GM19035 (cell line): ENCODE data around the gene DNAH17.

ENCODE experiments used
- ATAC-seq: cut with Tn5 transposase; IDR thresholded peaks from one replicate; pipeline ENCODE4 v1.9.1; 2021; ENCODE audit not compliant: unreplicated experiment

Gene DNAH17

DNA sequence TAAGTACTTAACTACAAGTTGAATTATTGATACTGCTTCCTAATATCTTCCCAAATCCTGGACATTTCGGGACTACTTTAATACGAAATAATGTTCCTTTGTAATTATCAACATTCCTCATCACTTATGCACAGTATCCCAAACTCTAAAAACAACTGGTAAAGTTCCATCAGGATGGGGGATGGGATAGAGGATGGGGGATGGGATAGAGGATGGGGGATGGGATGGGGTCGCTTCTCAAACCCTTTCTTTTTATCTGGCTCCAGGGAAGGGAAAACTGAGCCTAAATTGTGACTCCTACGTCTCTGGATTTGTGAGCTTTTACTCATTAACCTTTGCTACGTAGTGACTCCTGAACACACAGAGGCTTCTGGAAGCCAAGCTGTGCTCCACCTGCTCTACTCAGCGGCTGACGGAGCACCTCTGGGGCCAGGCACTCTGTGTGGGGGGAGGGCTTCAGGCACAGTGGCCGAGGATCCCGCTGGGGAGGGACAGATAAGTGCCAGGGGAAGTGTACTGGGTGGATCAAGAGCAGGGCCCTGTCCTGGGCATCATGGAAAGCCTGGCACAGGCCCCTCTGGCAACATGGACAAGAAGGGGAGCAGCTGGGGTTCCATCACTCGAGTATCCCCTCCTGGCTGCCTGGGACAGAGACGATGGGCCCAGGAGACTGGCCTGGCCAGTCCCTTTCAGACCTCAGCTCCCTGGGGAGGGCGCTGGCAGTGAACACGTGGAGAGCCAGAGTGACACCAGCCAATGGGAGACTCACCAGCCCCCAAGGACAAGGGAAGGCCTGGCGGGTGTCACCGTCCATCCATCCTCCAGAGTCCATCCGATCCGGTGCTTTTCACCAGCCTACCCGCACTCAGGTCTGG, 142.5 kb downstream of the DNAH17 start:
- no peak for ATAC-seq

DNA sequence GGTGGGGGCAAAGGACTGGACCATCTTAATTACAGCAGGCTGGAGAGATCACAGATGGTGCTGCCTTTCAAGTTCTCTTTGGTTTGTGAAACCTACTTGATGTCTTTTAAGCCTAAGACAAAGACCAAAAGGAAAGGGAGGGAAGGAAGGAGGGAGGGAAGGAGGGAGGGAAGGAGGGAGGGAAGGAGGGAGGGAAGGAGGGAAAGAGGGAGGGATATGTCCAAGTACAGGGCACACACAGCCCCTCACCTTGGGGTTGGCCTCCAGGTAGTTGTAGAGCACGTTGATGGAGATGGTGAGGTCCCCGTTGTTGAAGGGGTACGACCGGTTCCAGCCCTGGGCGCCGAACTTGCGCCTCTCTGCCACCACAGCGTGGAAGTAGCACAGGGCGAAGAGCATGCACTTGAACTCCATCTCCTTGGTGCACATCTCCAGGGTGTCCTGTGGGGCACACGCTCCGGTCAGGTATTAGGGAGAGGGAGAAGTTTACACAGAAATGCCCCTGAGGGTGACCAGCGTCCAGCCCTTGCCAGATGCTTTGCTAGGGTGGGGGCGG, 143.3 kb downstream of the DNAH17 start:
- no peak for ATAC-seq

DNA sequence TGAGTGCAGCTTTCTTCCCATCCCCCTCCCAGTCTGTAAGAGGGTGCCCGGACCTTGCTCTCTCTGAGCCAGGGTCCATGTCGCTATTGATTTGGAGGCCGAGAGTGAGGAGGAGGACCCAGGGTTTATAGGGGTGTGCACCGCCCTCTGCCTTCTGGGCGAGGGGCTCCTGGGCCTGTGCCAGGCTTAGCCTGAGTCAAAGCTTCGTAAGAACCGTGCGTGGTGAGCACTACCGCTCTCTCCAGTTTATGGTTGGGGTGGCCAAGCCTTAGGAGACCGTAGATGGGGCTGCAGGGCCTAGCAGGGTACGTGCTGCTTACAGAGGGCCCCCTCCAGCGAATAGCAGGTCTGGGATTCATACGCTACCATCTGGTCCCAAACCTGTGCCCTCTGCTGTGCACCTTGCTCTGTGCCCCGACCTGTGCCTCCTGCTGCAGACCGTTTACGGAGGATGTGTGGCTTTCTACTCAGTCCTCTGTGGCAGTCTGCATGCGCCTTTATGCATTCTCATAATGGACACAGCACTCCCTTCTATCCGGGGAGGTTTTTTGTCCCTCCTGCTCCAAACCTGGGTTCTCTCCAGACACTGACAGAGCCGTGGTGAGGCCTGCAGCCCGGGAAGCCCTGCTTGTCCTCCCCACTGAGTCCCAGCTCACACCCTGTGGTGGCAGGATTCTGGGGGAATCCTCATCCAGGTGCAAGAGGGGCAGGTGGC, 144.0 kb downstream of the DNAH17 start:
- no peak for ATAC-seq

DNA sequence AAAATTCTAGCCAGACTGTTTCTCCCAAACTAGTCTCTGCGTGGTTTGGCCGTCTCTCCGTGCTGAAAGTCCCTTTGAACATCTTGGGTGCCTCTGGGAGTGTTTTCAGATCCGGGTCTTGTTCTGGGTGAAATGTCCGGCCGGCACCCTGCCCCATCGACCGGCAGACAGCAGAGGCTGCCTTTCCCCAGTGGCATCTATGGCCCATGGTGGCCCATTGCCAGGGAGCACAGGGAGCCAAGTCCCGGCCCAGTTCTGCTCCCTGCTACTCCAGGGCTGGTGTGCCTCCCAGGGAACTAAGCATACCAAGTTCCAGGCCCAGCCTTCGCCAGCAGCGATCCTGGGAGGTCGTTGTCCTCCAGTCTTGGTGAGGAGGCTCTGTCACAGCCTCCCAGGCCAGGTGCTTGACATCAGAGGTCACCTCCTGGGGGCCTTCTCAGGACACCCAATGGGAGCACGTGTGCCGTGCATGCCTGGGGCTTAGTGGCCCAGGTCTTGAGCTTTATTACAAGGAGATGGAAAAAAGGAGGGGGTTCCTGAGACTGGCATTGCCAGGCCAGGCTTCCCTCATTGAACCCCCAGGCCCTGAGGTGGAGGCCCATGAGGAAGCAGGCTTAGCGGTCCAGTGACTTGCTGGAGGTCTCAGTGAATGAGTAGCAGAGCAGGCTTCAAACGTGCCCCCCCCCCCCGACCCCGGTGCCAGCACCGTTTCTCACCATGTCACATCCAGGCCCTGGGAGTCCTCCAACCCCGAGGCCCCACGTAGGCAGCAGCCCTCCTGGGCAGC, 144.8 kb downstream of the DNAH17 start:
- ATAC-seq: no peak

DNA sequence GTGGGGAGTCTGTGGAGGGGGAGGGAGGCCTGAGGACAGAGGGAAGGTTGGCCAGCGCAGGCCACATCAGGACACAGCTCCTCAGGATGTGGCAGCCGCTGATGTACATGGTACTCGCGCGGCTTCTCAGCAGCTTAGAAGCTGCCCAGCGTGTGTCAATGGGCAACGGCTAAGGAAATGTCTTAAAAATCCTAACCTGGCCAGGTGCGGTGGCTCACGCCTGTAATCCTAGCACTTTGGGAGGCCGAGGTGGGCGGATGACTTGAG, 145.6 kb downstream of the DNAH17 start:
- ATAC-seq: no peak

DNA sequence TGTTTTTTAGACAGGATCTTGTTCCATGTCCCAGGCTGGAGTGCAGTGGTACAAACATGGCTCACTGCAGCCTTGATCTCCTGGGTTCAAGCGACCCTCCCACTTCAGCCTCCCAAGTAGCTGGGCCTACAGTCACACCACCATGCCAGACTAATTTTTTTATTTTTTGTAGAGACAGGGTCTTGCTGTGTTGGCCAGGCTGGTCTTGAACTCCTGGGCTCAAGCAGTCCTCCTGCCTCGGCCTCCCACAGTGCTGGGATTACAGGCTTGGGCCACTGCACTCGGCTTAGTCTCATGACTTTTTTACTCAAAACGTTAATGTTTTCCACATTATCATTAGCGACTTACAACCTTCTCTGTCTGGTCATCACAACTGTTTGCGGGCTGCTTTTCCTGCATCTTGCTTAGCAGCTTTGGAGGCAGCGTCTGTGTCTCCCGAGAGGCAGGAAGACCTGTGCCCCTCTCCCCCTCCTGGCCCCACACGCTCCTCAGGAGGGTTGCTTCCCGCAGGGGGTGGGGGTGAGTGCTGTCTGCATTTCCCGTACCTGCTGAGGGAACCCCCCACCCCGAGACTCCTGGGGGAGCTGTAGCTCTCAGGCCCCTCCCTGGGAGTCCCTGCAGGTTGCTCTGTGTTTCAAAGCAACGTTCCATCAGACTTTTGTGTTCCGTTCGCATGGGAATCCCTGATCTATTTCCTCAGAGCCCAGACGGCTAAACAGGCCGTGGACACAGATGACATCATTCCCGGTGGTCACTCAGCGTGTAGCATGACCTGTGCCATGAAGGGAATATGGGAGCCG, 146.1 kb downstream of the DNAH17 start:
- ATAC-seq: no peak

DNA sequence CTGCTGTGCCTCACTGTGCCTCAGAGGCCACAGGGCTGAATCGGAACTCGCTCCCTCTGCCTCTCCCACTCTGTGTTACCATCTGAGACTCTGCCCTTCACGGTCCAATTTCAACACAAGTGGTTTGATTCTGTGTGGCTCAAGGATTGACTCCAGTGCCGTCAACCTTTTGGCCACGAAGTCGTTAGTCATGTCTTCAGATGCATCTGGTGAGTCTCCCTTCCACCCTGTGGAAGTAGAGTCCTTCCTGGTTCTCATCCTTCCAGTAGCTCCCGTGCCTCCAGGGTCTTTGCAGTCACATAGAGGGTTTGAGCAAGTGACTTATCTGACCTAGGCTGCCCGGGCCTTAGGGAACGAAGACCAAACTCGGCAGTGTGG, 147.6 kb downstream of the DNAH17 start:
- ATAC-seq: no peak

GRCh38 chr17:78428836-78429617, 148.2 kb downstream of the DNAH17 start:
- no peak for ATAC-seq

DNA sequence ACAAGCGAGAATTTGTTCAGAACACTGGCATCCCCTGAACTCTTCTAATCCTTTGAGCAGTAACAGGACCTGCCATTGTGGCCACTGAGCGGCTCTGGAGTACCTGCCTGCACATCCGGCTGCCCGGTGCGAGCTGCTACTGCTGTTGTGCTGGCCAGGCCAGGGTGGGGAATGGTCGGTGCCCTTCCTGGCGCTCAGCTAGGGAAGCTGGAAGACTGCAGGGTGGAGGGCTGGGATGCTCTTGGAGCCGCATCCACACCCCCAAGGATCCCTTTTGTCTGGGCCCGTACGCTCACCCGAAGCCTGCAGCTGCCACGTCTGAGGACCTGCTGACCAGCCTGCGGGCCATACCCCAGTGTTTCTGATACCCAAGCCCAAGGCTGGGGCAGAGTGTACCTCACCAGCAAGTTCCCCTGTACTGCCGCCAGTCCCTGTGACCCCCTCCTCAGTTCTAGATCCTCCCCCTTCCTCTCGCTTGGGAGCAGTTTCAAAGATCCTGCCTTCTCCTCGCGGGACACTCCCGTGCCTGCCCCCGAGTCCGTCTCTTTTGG, 149.1 kb downstream of the DNAH17 start:
- ATAC-seq: no peak

GRCh38 chr17:78427140-78427539, 150.1 kb downstream of the DNAH17 start:
- ATAC-seq: no peak

DNA sequence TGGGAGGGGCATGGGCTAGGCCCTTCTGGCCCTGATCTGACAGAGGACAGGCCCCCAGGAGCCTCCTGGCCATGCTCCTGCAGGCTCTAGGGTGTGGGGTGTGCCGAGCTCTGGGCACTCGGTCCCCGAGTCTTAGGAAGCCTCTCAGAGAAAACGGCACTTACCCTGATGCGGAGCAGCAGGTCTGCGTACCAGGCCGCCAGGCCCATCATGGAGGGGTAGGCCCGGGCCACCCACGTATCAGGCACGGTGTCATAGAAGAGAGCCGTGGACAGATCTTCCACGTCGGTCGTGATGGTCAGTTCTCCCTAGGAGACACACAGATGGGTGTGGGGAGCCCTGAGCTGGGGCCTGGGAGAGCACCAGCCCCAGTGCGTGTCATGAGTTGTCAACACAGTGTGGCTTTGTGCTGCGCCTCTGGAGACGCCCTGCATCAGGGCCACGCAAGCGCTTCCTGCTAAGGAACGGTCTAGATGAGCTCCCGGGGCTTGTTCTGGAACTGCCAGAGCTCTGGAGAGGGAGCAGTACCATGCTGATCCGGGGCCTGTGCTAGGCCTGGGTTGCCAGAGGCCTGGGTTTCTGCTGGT, 150.8 kb downstream of the DNAH17 start:
- ATAC-seq: no peak

DNA sequence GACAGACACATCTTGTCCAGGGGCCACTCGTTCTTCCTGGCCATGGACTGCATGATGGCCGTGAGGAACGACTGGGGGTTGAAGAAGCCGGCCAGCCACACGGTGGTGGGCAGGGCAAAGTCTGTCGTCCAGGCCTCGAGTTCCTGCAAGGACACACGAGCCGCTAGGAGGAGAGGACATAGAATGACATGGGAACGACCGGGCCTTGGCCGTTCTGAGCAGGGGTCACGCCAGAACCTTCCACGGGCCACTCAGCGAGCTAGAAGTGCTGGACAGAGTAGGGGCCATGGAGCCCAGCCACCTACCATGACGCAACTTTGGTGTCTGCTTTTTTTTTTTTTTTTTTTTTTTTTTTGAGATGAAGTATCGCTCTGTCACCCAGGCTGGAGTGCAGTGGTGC, 151.8 kb downstream of the DNAH17 start:
- no peak for ATAC-seq

DNA sequence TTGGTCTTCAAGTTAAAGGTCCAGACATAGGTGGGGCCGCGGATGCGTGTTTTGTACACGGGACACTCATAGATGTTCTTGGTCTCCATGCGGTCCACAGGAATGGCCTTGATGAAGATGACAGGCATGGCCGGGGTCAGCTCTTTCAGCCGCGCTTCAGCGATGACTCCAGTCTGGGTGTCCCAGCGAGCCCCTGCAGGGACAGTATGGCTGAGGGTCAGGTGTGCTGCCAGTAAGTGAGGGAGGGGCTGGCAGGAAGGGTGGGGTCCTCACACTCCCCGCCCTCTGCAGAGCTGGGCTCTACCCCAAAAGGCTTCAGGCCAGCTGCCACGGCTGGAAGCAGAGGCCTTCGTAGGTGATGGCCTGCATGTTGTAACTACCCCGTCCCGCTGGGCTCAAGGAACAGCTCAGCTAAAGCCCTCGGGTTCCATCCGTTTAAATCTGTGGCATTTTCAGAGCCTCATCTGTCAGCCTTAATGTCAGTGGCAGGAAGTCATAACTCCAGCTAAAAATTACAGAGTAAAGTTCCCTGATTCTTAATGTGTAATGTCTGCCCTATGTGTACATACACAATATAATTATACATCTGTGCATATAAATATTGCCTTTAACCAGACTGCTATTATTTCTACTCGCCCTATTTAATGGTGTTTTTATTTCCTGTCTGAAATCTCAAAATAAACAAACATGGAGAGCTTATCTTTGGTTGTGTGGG, 153.1 kb downstream of the DNAH17 start:
- ATAC-seq: no peak

DNA sequence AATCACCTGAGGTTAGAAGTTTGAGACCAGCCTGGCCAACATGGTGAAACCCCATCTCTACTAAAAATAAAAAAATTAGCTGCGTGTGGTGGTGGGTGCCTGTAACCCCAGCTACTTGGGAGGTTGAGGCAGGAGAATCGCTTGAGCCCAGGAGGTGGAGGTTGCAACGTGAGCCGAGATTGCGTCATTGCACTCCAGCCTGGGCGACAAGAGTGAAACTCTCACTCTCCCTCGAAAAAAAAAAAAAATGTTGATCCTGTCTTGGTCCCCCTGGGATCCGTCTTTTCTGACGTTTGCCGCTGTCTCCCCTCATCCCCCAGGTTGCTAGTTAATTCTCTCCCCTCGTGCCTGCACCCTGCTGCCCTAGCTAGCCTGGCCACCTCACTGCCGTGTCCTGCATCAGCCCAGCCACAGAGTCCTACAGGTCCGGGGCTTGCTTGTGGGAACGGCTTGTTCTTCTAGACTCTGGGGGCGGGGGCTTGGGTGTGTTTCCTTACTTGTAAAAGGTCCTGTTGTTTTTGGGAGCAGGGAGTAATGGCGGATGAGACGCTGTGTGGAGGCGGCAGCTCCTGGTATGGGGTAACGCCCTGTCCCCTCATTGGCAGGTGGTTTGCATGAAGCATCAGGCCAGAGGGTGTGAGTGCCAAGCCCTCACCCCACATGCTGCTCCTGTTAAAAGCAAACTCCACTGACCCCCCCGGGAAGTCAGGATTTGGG, 154.2 kb downstream of the DNAH17 start:
- ATAC-seq: no peak

DNA sequence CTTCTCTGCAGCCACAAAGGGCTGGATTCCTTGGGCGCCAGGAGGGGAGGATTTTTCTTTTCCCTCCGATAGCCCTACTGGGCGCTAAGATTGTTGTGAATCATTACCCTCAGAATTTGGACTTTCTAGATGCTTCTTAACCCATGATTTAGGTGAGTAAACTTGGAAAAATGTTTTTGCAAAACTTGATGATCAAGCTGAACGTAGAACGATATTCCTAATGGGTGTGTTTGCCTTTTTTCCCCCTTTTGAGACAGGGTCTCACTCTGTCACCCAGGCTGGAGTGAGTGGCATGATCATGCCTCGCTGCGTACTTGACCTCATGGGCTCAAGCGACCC, 155.0 kb downstream of the DNAH17 start:
- no peak for ATAC-seq

- ATAC-seq: no peak
Observed at GRCh38 chr17:78421534-78422266, 155.5 kb downstream of the DNAH17 start.

- ATAC-seq: no peak
Observed at GRCh38 chr17:78421084-78421533, 156.1 kb downstream of the DNAH17 start.
